Measurements from ENCODE around the gene VTA1. TPM values are rescaled to one million over a fixed set of nuclear protein-coding genes. Genes with fewer than 3 reads are reported as not detected.

VTA1 gene
- polyA plus RNA-seq, 3 donors, result 15.9 to 97.3 (median 74.8) TPM

GRCh38 chr6:142249266-142249665 is 102.2 kb downstream of the VTA1 start:
- Histone ChIP-seq H3K79me2 (ENCODE audit: insufficient read depth, low read length) (no peaks in the 10 kb centered on the region), H3K4me2 (replicated peaks; ENCODE audit: extremely low read depth, low read length, poor library complexity, severe bottlenecking) (no peak overlapping the region), H3K4me1 (ENCODE audit: control insufficient read depth in 1 of 2, insufficient read depth in 2 of 2, low read length in 2 of 2) (no peaks in the 10 kb centered on the region), H3K9ac (ENCODE audit: insufficient read depth, low read length, poor library complexity, severe bottlenecking) (no peak overlapping the region), H4K20me1 (ENCODE audit: insufficient read depth, low read length) (no peaks in the 10 kb centered on the region), H2AFZ (ENCODE audit: insufficient read depth, low read depth, low read length, poor library complexity, severe bottlenecking) (no peak overlapping the region), H3K36me3 (replicated peaks in 1 of 2; ENCODE audit: control insufficient read depth in 1 of 2, insufficient read depth in 2 of 2, low read length in 2 of 2) (no peaks in the 10 kb centered on the region), H3K27me3 (ENCODE audit: control insufficient read depth in 2 of 2, insufficient read depth in 2 of 2, low read length in 2 of 2) (no peaks in the 10 kb centered on the region), H3K4me3 (replicated peaks in 1 of 3; ENCODE audit: low read depth in 2 of 3, low read length in 3 of 3) (no peak overlapping the region), H3K27ac (ENCODE audit: low read depth in 1 of 2, low read length in 2 of 2) (no peak overlapping the region), H3K9me3 (replicated peaks in 1 of 2; ENCODE audit: control insufficient read depth in 1 of 2, insufficient read depth in 1 of 2, low read length in 2 of 2) (no peaks in the 10 kb centered on the region)
- Mint-ChIP-seq H3K27ac (no peak overlapping the region), H3K36me3 (no peaks in the 10 kb centered on the region), H3K27me3 (ENCODE audit: low read depth in 3 of 3) (no peaks in the 10 kb centered on the region), H3K9me3 (no peaks in the 10 kb centered on the region), H3K4me1 (no peaks in the 10 kb centered on the region), H3K4me3 (no peak overlapping the region)
- intact Hi-C loops (cut with micrococcal nuclease), result no loop called here
- WGBS (ENCODE audit: insufficient coverage), result 83% methylated on average over 1 of the region's 3 CpGs
- TF ChIP-seq CTCF (IDR thresholded peaks at IDR 0.05), result no peak
- DNase-seq, result no peak

- no peaks in the 10 kb centered on the region for H3K27me3 ChIP-seq (ENCODE audit: control insufficient read depth in 2 of 2, insufficient read depth in 2 of 2, low read length in 2 of 2)
- H4K20me1 ChIP-seq (ENCODE audit: insufficient read depth, low read length), result no peaks in the 10 kb centered on the region
- no peaks in the 10 kb centered on the region for H3K4me1 Mint-ChIP-seq
- H3K36me3 ChIP-seq (replicated peaks in 1 of 2; ENCODE audit: control insufficient read depth in 1 of 2, insufficient read depth in 2 of 2, low read length in 2 of 2), result no peaks in the 10 kb centered on the region
- WGBS (ENCODE audit: insufficient coverage), result no CpG with 5 or more reads among the region's 1 CpG
- H3K9me3 ChIP-seq (replicated peaks in 1 of 2; ENCODE audit: control insufficient read depth in 1 of 2, insufficient read depth in 1 of 2, low read length in 2 of 2), result no peaks in the 10 kb centered on the region
- H3K79me2 ChIP-seq (ENCODE audit: insufficient read depth, low read length), result no peaks in the 10 kb centered on the region
- no peak overlapping the region for H3K4me3 Mint-ChIP-seq
- no peak for TF ChIP-seq CTCF (IDR thresholded peaks at IDR 0.05)
- H3K4me1 ChIP-seq (ENCODE audit: control insufficient read depth in 1 of 2, insufficient read depth in 2 of 2, low read length in 2 of 2), result no peaks in the 10 kb centered on the region
- H3K36me3 Mint-ChIP-seq, result no peaks in the 10 kb centered on the region
- H3K27me3 Mint-ChIP-seq (ENCODE audit: low read depth in 3 of 3), result peaks cover 0 to 1% (median 1%) of the 10 kb centered on the region in 3 donors
- H3K4me2 ChIP-seq (replicated peaks; ENCODE audit: extremely low read depth, low read length, poor library complexity, severe bottlenecking), result no peak overlapping the region
- no peak overlapping the region for H3K27ac ChIP-seq (ENCODE audit: low read depth in 1 of 2, low read length in 2 of 2)
- intact Hi-C loops (cut with micrococcal nuclease), result no loop called here
- no peak overlapping the region for H3K9ac ChIP-seq (ENCODE audit: insufficient read depth, low read length, poor library complexity, severe bottlenecking)
- no peaks in the 10 kb centered on the region for H3K9me3 Mint-ChIP-seq
- H3K4me3 ChIP-seq (replicated peaks in 1 of 3; ENCODE audit: low read depth in 2 of 3, low read length in 3 of 3), result no peak overlapping the region
- H3K27ac Mint-ChIP-seq, result no peak overlapping the region
- H2AFZ ChIP-seq (ENCODE audit: insufficient read depth, low read depth, low read length, poor library complexity, severe bottlenecking), result no peak overlapping the region
- DNase-seq, result no peak
Observed at GRCh38 chr6:142251930-142252445, 104.9 kb downstream of the VTA1 start.
